DMS153 (cell line): Measurements from ENCODE around the gene CKLF.

ENCODE experiments used
- DNase-seq: peaks from one replicate; lab custom pipeline; 2025; lab: John Stamatoyannopoulos, UW

CKLF gene

GRCh38 chr16:66517586-66518263, 34.7 kb upstream of the CKLF start:
- DNase-seq, result no peak

- DNase-seq, result no peak
These were observed 32.6 kb upstream of the CKLF start for GRCh38 chr16:66519482-66520373.

DNA sequence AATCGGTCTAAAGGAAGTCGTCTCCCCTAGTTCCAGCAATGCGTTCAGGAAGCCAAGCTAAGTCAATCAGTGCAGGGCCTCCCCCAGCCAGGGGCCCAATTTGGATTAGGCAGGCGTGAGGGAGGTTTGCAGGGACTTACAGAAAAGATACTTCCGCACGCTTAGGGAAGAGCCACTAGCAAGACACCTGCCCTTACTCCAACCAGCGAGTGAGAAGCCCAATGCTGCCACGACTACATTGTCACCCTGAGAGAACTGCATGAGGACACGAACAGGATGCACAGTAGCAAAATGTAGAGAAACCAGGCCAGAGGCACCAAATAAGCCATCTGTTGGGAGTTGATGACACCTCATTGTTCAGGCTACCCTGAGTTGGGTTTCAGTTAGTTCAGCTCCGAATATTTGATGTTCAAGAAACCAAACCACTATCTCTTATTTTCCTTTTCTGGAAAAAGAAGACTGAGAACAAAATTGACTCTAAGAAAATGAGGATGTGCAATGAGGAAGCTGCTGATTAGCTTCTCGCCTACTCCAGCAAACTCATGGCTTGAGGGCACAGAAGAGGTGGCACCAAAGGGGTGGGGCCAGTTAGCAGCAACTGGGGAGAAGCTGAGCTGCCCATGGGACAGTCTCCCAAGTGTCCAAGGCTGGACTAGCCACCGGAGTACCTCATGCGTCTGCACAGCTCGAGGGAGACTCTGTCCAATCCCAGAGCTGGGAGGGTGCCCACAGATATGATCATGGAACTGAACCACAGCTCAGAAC, 31.8 kb upstream of the CKLF start:
- no peak for DNase-seq

DNA sequence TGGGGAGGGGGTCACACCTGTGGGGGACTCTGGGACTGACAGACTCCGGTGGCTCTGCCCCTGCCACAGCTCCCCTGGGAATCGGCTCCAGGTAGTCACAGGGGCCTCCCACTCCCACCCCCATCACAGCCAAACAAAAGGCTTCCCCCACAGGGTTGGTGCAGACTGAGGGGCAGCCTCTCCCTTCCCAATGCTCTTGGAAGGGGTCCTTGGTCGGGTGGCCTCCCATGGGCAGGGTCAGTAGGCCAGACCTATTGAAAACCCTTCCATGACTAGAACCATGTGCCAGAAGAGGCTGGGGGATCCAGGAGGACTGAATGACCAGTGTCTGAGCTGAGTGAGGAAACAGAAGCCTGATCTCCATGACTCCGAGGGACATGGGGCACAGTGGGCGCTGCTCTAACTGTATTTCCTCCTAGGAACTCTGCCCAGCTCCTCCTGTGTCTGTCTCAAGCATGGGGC, 31.1 kb upstream of the CKLF start:
- no peak for DNase-seq

- DNase-seq, result no peak
These were observed 30.2 kb upstream of the CKLF start for GRCh38 chr16:66521951-66522771.

GRCh38 chr16:66522816-66523590, 29.4 kb upstream of the CKLF start:
- DNase-seq, result no peak

DNA sequence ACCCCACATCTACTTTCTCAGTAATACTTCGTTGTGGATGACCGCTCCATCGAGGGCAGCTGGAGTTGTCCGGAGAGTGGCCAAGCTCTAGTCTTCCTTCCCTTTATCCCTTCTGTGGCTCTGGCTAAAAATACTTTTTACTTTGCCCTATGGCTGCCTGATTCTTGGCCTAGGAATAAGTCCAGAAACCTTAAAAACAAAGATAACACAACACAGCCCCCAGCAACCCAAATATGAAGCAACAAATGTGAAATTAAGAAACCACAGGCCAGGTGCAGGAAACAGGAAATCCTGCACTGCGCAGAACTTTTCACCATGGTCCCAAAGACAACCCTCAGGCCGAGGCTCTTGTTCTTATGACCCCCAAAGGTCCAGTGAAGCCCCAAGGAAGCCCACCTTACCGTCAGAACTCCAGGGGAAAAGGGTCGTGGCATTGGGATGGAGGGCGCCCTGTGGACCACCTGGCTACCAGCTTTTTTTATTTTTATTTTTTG, 28.5 kb upstream of the CKLF start:
- DNase-seq, result no peak

GRCh38 chr16:66524601-66525164, 27.7 kb upstream of the CKLF start:
- DNase-seq, result no peak

DNA sequence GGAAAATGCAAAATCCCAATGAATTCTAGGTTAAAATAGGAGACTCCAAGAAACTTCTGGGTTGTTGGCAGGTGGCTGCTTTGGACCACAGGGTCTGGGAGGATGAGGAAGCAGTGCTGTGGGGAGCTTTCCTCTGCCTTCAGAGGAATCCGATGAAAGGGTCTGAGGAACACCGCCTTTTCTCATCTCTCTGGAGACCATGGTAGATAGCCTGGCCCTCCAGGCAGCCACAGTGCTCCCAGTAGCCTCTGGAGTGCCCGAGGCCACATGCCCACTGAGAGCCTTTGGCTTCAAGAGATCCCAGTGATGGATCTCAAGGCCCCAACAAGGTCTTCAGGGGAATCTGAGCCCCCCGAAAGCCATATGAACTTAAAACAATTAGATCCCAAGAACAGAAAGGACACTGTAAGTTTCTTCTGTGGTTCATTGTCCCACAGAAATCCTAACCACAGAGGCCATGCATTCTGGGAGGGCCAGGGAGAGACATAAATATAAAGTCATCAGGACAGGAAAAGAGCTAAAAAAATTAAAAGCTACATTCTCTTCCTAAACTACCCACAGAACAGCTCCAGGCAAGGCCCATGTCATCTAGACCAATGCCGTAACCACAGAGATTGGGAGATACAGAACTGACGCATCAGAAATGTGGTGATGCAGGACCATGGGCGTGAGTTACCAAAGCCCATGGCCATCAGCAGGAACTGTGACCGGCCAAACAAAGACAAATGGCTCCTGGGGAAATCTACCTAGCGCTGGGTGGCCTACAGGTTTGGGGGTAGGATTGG, 26.8 kb upstream of the CKLF start:
- DNase-seq, result no peak

GRCh38 chr16:66528294-66528693, 24.1 kb upstream of the CKLF start:
- no peak for DNase-seq

DNA sequence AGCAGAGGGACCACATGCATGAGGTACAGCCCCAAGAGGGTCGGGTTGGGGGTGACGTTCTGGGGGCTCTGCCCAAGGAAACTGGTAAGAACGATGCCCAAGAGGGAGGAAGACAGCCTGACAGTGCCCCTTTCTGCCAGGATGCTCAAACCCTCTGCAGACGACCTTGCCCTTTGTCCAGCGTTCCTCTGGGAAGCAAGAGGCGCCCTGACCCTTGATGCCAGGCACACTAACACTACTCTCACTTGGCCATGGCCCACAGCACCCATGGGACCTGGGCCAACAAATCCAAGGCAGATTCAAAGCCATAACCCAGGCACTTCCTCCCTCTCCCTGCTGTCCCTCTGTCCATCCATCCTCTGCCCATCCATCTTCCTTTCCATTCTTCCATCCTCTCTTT, 22.9 kb upstream of the CKLF start:
- no peak for DNase-seq

DNA sequence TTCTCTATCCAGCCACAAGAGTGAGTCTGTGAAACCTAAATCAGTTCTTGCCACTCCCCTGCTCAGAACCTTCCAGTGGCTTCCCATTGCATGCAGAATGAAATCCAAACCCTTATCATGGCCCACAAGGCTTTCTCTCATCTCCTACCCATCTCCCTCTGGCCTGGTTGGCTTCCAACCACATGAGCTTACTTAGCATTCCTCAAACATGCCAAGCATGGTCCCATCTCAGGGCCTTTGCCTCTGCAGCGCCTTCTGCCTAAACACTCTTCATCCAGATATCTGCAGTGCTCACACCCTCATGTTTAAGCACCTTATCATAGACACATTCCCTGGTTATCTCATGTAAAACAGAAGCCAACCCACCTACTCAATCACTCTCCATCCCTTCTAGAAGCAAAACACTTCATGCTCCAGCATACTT, 18.0 kb upstream of the CKLF start:
- DNase-seq, result no peak

DNA sequence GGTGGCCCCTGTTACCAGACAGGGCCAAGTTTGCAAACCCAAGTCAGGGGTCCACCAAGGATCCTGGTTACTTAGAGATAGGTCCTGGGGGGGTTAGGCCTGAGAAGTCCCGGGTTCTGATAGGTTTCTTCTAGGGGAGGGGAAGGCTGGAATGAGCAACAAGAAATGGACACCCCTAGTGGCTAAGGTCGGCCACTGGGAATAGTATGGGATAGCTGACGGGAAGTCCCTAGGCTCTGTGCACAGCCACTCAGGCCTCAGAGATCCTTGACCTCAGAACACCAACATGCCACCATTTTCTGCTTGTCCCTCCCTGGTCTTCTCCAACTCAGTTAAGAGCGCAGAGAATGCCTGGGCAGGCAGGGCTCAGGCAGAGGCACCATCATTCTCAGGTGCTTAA, 15.9 kb upstream of the CKLF start:
- DNase-seq, result no peak

- DNase-seq, result no peak
These were observed 15.1 kb upstream of the CKLF start for GRCh38 chr16:66537236-66537635.

GRCh38 chr16:66538910-66539309, 13.5 kb upstream of the CKLF start:
- no peak for DNase-seq

DNA sequence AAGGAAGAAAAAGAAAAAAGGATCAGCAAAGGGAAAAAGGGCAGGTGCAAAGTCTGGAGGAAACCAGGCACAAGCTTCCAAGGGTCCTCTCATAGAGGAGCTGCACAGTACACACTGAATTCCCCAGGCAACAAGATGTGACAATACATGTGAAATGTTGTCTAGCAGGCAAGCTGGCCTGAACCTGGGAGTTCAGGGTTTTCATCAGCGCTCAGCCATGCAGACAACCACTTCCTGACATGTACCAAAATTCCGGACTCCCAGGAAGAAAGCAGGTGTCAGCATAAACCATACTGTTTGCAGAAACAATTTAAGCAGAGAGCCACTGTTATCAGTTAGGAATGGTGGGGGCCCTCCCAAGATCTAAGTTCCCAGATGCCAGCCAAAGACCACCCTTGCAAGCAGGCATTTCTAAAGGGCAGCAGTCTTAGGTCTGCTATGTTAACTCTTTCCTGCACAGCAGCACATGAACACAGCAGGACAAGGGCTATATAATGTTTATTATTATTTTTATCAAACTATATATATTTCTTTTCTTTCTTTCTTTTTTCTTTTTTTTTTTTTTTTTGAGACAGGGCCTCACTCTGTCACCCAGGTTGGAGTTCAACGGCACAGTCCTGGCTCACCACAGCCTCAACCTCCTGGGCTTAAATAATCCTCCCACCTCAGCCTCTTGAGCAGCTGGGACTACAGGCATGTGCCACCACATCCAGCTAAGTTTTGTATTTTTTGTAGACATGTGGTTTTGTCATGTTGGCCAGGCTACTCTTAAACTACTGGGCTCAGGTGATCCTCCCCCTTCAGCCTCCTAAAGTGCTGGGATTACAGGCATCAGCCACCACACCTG, 12.5 kb upstream of the CKLF start:
- no peak for DNase-seq

- no peak for DNase-seq
These were observed 10.7 kb upstream of the CKLF start for GRCh38 chr16:66541388-66542355.
